ENCODE measurements around the gene GPANK1. TPM values are rescaled to one million over a fixed set of nuclear protein-coding genes. Genes with fewer than 3 reads are reported as not detected.

Gene GPANK1
- total RNA-seq, 1 experiment from 2014 or later = 23.6 TPM

- Histone ChIP-seq H3K9me3 (replicated peaks) (no peaks in the 10 kb centered on the region), H3K27me3 (no peaks in the 10 kb centered on the region), H3K36me3 (no peaks in the 10 kb centered on the region), H3K4me3 (no peak overlapping the region), H3K27ac (no peak overlapping the region), H3K4me1 (no peaks in the 10 kb centered on the region)
- DNase-seq = no peak
These were observed 50.6 kb downstream of the GPANK1 start for GRCh38 chr6:31614075-31614619.

Other genes starting within 250 kb of the GPANK1 start
- gene MICB, start 166.9 kb downstream of the GPANK1 start, total RNA-seq (2014; rRNA removed; shearing (Covaris generic)) = not detected in 2 replicates
- gene MCCD1, start 136.0 kb downstream of the GPANK1 start, total RNA-seq (2014; rRNA removed; shearing (Covaris generic)) = not detected in 2 replicates
- gene DDX39B, start 123.0 kb downstream of the GPANK1 start, total RNA-seq (2014; rRNA removed; shearing (Covaris generic)) = 673 and 762 TPM in 2 replicates
- gene ATP6V1G2, start 118.4 kb downstream of the GPANK1 start, total RNA-seq (2014; rRNA removed; shearing (Covaris generic)) = 0.91 and 1.4 TPM in 2 replicates
- gene NFKBIL1, start 117.4 kb downstream of the GPANK1 start, total RNA-seq (2014; rRNA removed; shearing (Covaris generic)) = 8.5 and 10.6 TPM in 2 replicates
- not detected in 2 replicates for gene LTA, start 92.7 kb downstream of the GPANK1 start, total RNA-seq (2014; rRNA removed; shearing (Covaris generic))
- gene TNF, start 89.4 kb downstream of the GPANK1 start, total RNA-seq (2014; rRNA removed; shearing (Covaris generic)) = not detected in 2 replicates
- gene LTB, start 82.6 kb downstream of the GPANK1 start, total RNA-seq (2014; rRNA removed; shearing (Covaris generic)) = not detected in 2 replicates
- not detected in 2 replicates for gene LST1, start 78.7 kb downstream of the GPANK1 start, total RNA-seq (2014; rRNA removed; shearing (Covaris generic))
- gene NCR3, start 72.0 kb downstream of the GPANK1 start, total RNA-seq (2014; rRNA removed; shearing (Covaris generic)) = not detected in 2 replicates
- not detected in 2 replicates for gene AIF1, start 49.8 kb downstream of the GPANK1 start, total RNA-seq (2014; rRNA removed; shearing (Covaris generic))
- 98.7 and 109 TPM in 2 replicates for gene PRRC2A, start 44.3 kb downstream of the GPANK1 start, total RNA-seq (2014; rRNA removed; shearing (Covaris generic))
- 165 and 188 TPM in 2 replicates for gene BAG6, start 12.3 kb downstream of the GPANK1 start, total RNA-seq (2014; rRNA removed; shearing (Covaris generic))
- 1.8 and 2.0 TPM in 2 replicates for gene APOM, start 9.1 kb downstream of the GPANK1 start, total RNA-seq (2014; rRNA removed; shearing (Covaris generic))
- 17.6 and 19.0 TPM in 2 replicates for gene C6orf47, start 4.2 kb downstream of the GPANK1 start, total RNA-seq (2014; rRNA removed; shearing (Covaris generic))
- 197 and 208 TPM in 2 replicates for gene CSNK2B, start 1.1 kb upstream of the GPANK1 start, total RNA-seq (2014; rRNA removed; shearing (Covaris generic))
- 3.2 and 7.0 TPM in 2 replicates for gene LY6G5B, start 5.0 kb upstream of the GPANK1 start, total RNA-seq (2014; rRNA removed; shearing (Covaris generic))
- 0.25 and 1.6 TPM in 2 replicates for gene LY6G5C, start 16.1 kb upstream of the GPANK1 start, total RNA-seq (2014; rRNA removed; shearing (Covaris generic))
- gene ABHD16A, start 38.3 kb upstream of the GPANK1 start, total RNA-seq (2014; rRNA removed; shearing (Covaris generic)) = 18.8 and 22.4 TPM in 2 replicates
- not detected in 2 replicates for gene LY6G6F, start 41.9 kb upstream of the GPANK1 start, total RNA-seq (2014; rRNA removed; shearing (Covaris generic))
- not detected in 2 replicates for gene LY6G6D, start 50.4 kb upstream of the GPANK1 start, total RNA-seq (2014; rRNA removed; shearing (Covaris generic))
- gene LY6G6C, start 56.7 kb upstream of the GPANK1 start, total RNA-seq (2014; rRNA removed; shearing (Covaris generic)) = not detected in 2 replicates
- gene MPIG6B, start 58.4 kb upstream of the GPANK1 start, total RNA-seq (2014; rRNA removed; shearing (Covaris generic)) = 0.47 TPM in 1 of 2 replicates, not detected in the other
- gene DDAH2, start 64.3 kb upstream of the GPANK1 start, total RNA-seq (2014; rRNA removed; shearing (Covaris generic)) = 39.1 and 42.7 TPM in 2 replicates
- gene CLIC1, start 71.5 kb upstream of the GPANK1 start, total RNA-seq (2014; rRNA removed; shearing (Covaris generic)) = 210 and 234 TPM in 2 replicates
- 12.9 and 13.4 TPM in 2 replicates for gene MSH5, start 75.0 kb upstream of the GPANK1 start, total RNA-seq (2014; rRNA removed; shearing (Covaris generic))
- gene SAPCD1, start 97.7 kb upstream of the GPANK1 start, total RNA-seq (2014; rRNA removed; shearing (Covaris generic)) = 0.89 and 1.4 TPM in 2 replicates
- gene VWA7, start 112.3 kb upstream of the GPANK1 start, total RNA-seq (2014; rRNA removed; shearing (Covaris generic)) = 0.28 and 0.34 TPM in 2 replicates
- 42.5 and 45.8 TPM in 2 replicates for gene VARS1, start 130.8 kb upstream of the GPANK1 start, total RNA-seq (2014; rRNA removed; shearing (Covaris generic))
- gene LSM2, start 142.0 kb upstream of the GPANK1 start, total RNA-seq (2014; rRNA removed; shearing (Covaris generic)) = 90.1 and 106 TPM in 2 replicates
- 0.10 and 0.14 TPM in 2 replicates for gene HSPA1L, start 150.3 kb upstream of the GPANK1 start, total RNA-seq (2014; rRNA removed; shearing (Covaris generic))
- 0.56 TPM in 1 of 2 replicates, not detected in the other for gene HSPA1A, start 150.5 kb upstream of the GPANK1 start, total RNA-seq (2014; rRNA removed; shearing (Covaris generic))
- gene HSPA1B, start 162.7 kb upstream of the GPANK1 start, total RNA-seq (2014; rRNA removed; shearing (Covaris generic)) = 106 and 118 TPM in 2 replicates
- gene NEU1, start 197.8 kb upstream of the GPANK1 start, total RNA-seq (2014; rRNA removed; shearing (Covaris generic)) = 21.2 and 23.3 TPM in 2 replicates
- gene SLC44A4, start 214.0 kb upstream of the GPANK1 start, total RNA-seq (2014; rRNA removed; shearing (Covaris generic)) = 0.12 TPM in 1 of 2 replicates, not detected in the other
- gene EHMT2, start 232.7 kb upstream of the GPANK1 start, total RNA-seq (2014; rRNA removed; shearing (Covaris generic)) = 42.1 and 48.4 TPM in 2 replicates
- 4.8 and 5.4 TPM in 2 replicates for gene ZBTB12, start 237.1 kb upstream of the GPANK1 start, total RNA-seq (2014; rRNA removed; shearing (Covaris generic))